Amygdala (tissue), 56 donors: ENCODE measurements around the gene ANKRD23.
"Not testable (repeated sequence)": the region's sequence is repeated elsewhere in the genome, so short reads cannot be mapped to it uniquely, and the experiment has no call there.

Experiments
- DNase-seq, 56 donors: peaks; one replicate each; lab custom pipeline; 2025; lab: John Stamatoyannopoulos, UW

The ANKRD23 gene

GRCh38 chr2:96865654-96866053, 21.8 kb upstream of the ANKRD23 start:
- DNase-seq, result no peak

- no peak for DNase-seq
These were observed 20.7 kb upstream of the ANKRD23 start for GRCh38 chr2:96864343-96865091.

GRCh38 chr2:96863575-96864342, 19.9 kb upstream of the ANKRD23 start:
- DNase-seq, result no peak

GRCh38 chr2:96863056-96863455, 19.2 kb upstream of the ANKRD23 start:
- not testable (repeated sequence) for DNase-seq

GRCh38 chr2:96861074-96861473, 17.3 kb upstream of the ANKRD23 start:
- DNase-seq, result no peak

- peak in 1 of 56 donors; percentile 41 for DNase-seq
These were observed 16.5 kb upstream of the ANKRD23 start for GRCh38 chr2:96860065-96861029.

- DNase-seq, result no peak
These were observed 15.9 kb upstream of the ANKRD23 start for GRCh38 chr2:96859681-96860064.

- peak in 8 of 56 donors; percentile 23 to 70 (median 44) for DNase-seq
These were observed 15.4 kb upstream of the ANKRD23 start for GRCh38 chr2:96859099-96859649.

- peak; percentile 76 to 98 (median 94) for DNase-seq
These were observed 14.0 kb upstream of the ANKRD23 start, which contains the start of gene ANKRD39 for GRCh38 chr2:96857667-96858372. Gene ANKRD39, minus strand, starts transcription at chr2:96858016. Its CDS starts 29 bp downstream, at chr2:96857987.

- peak in 8 of 56 donors; percentile 43 to 69 (median 51) for DNase-seq
These were observed 13.2 kb upstream of the ANKRD23 start for GRCh38 chr2:96856776-96857666.

- DNase-seq, result no peak
These were observed 9.5 kb upstream of the ANKRD23 start for GRCh38 chr2:96853321-96853720.

- DNase-seq, result no peak
These were observed 8.8 kb upstream of the ANKRD23 start for GRCh38 chr2:96852667-96853066.

GRCh38 chr2:96848264-96848663, 4.4 kb upstream of the ANKRD23 start:
- DNase-seq, result no peak

GRCh38 chr2:96847586-96847985, 3.8 kb upstream of the ANKRD23 start:
- no peak for DNase-seq

- no peak for DNase-seq
These were observed 3.0 kb upstream of the ANKRD23 start for GRCh38 chr2:96846825-96847224.

GRCh38 chr2:96844405-96844808, 586 bp upstream of the ANKRD23 start:
- no peak for DNase-seq

- DNase-seq, result no peak
These were observed 1.2 kb downstream of the ANKRD23 start for GRCh38 chr2:96842600-96842999.

- no peak for DNase-seq
These were observed 1.9 kb downstream of the ANKRD23 start for GRCh38 chr2:96841701-96842495.
